ENCODE data around the gene CHMP6. TPM values are rescaled to one million over a fixed set of nuclear protein-coding genes. Genes with fewer than 3 reads are reported as not detected.
"Not testable (repeated sequence)": the region's sequence is repeated elsewhere in the genome, so short reads cannot be mapped to it uniquely, and the experiment has no call there.

The CHMP6 gene
- total RNA-seq, 1 donor from 2014 or later, result 14.9 TPM

DNA sequence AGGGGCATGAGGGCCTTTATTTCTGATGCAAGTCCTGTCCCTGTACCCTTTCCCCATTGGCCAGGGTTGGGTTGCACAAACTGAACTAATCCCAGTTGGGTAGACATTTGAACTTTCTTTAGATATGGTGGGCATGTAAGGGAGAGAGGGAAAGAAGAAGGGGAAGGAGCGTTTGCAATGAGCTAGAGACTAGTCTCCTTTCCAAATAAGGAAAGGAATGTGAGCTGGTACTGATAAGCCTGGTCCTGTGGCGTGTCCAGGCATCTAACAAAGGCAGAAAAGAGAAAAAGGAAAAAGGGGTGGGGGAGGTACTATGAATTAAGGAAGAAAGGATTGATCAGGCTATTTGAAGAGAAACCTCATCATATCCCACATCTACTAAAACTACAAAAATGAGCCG lies 20.3 kb downstream of the CHMP6 start:
- DNase-seq (ENCODE audit: low spot score), result no peak

DNA sequence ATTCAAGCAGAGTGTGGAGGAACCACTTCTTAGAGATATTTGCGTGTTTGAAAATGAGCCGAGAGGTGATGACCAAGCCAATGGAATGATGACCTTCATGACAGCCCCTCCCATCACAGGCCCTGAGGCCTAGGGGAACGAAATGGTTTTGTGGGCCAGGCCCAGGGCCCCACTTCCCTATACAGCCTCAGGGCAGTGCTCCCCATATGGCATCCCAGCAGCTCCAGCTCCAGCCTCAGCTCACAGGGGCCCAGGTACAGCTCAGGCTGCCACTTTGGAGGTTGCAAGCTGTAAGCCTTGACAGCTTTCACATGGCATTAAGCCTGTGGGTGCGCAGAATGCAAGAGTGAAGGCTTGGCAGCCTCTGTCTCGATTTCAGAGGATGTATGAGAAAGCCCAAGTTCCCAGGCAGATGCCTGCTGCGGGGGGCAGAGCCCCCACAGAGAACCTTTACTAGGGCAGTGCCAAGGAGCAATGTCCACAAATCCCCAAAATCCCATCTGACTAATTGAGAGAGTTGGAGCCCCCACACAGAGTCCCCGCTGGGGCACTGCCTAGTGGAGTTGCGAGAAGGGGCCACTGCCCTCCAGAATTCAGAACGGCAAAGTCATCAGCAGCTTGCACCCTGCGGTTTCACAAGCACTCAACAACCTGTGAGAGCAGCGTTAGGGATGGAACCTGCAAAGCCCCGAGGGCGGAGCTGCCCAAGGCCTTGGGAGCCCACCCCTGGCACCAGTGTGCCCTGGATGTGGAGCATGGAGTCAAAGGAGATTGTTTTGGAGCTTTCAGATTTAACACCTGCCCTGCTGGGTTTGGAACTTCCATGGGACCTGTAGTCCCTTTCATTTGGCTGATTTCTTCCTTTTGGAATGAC lies 21.2 kb downstream of the CHMP6 start:
- no peak for DNase-seq (ENCODE audit: low spot score)

DNA sequence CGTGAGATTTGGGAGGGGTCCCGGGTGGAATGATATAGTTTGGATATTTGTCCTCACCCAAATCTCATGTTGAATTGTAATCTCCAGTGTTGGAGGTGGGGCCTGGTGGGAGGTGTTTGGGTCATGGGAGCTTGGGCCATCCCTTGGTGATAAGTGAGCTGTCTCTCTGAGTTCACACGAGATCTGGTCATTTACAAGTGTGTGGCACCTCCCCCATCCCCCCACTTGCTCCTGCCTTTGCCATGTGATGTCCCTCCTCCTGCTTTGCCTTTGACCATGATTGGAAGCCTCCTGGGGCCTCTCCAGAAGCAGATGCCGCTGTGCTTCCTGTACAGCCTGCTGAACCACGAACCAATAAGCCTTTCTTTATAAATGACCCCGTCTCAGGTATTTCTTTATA lies 22.0 kb downstream of the CHMP6 start:
- no peak for DNase-seq (ENCODE audit: low spot score)

DNA sequence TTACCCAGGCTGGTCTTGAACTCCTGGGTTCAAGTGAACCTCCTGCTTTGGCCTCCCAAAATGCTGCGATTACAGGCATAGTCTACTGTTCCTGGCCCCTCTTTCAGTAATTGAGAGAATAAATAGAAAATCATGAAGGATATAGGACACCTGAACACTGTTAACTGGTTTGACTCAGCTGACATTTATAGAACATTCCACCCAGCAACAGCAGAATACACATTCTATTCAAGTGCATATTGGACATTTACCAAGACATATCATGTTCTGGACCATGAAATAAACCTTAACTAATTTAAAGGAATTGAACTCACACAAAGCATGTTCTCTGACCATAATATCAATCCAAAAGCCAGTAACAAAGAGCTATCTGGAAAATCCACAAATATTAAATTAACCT lies 23.5 kb downstream of the CHMP6 start:
- no peak for DNase-seq (ENCODE audit: low spot score)

DNA sequence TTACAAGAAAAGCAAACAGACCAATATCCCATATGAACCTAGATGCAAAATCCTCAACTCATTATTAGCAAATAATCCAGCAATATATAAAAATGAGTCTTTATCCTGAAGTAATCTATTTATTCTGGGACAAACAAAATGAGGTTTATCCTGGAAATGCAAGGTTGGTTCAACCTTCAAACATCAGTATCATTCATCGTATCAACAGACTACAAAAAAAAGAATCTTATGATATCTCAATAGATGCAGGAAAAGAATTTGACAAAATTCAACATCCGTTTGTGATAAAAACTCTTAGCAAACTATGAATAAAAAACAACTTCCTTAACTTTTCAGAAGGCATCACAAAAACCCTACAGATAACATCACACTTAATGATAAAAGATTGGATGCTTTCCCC lies 24.9 kb downstream of the CHMP6 start:
- DNase-seq (ENCODE audit: low spot score), result no peak

DNA sequence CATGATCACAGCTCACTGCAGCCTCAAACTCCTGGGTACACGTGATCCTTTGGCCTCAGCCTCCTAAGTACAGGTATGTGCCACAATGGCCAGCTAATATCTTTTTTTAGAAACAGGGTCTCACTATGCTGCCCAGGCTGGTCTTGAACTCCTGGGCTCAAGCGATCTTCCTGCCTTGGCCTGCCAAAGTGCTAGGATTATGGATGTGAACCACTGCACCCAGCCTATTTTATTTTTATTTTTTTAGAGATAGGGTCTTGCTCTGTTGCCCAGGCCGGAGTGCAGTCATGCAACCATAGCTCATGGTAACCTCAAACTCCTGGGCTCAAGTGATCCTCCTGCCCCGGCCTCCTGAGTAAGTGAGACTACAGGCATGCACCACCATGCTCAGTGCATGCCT lies 25.7 kb downstream of the CHMP6 start:
- not testable (repeated sequence) for DNase-seq (ENCODE audit: low spot score)

DNA sequence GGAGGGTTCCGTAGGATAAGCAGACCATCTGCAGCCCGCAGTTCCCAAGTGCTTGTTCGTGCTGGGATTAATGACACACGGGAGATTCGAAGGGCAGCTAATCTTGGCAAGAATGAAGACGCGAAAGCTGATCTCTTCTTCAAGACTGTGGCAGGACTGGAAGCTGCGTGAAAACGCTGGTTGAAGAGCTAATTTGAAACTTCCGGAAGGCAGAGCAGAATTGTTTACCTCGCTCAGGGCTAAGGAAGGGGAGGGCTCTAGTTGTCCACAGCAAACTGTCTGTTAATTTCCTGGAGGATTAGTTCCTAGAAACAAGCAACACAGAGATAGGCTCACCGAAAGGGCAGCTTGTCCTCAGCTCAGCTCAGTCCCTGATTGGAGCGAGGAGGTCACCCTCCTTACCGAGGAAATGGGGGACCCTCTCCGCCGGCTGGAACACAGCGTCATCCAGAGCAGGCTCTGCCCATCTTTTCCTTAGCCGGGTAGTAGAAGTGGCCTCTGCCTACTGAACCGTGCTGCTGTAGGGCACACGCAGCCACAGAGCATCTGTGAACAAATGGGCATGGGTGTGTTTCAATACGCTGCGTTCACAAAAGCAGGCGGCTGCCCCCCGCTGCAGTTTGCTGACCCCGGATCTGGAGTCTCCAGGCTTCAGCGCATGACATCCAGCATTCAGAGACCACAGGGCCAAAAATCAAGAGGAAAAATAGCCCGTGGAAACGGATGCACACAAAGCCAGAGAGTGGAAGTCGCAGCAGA lies 26.6 kb downstream of the CHMP6 start:
- peak; percentile 72 for DNase-seq (ENCODE audit: low spot score)

DNA sequence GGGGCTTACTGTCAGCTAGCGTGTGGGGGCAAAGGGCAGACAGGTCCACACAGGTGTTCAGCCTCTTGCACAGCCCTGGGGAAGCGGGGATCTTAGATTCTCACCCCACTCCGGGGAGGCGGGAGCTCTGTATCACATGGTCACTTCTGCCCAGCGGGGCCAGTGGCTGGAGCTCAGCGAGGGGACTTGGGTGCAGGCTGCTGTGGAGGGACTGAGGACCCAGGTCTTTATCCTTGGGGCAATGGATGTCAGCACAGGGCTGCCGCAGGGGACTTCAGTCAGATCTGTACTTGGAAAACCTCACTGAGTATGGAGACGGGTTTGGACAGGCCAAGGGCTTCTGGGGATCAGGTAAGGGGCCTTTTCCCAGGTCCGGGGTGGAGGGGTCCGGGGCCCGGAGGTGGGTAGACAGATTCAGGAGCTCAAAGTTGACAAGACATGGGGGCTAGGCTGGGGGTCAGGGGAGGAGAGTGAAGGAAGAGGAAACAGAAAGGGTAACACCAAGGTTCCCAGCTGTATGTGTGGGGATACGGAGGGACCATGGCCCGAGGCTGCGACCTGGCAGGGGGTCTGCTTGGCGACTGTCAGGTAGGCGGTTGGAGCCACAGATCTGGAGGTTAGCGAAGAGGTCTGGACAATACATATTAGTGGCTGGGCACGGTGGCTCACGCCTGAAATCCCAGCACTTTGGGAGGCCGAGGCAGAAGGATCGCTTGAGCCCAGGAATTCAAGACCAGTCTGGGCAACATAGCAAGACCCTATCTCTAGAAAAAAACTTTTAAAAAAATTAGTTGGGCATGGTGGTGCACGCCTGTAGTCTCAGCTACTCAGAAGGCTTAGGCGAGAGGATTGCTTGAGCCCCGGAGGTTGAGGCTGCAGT lies 28.2 kb downstream of the CHMP6 start:
- no peak for DNase-seq (ENCODE audit: low spot score)

DNA sequence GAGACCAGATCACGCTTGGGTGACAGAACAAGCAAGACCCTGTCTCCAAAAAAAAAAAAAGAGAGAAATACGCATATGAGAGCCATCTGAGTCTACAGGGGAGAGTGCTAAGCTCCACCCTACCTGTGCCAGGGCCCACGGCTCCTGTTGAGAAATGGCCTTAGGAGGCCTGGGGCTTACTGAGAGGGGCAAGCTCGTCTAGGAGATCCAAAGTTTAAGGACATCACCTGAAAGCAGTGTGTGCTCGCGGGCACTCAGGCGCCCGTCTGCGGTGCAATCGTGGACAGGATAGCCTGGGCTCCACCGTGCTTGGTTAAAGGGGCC lies 28.8 kb downstream of the CHMP6 start:
- DNase-seq (ENCODE audit: low spot score), result no peak

DNA sequence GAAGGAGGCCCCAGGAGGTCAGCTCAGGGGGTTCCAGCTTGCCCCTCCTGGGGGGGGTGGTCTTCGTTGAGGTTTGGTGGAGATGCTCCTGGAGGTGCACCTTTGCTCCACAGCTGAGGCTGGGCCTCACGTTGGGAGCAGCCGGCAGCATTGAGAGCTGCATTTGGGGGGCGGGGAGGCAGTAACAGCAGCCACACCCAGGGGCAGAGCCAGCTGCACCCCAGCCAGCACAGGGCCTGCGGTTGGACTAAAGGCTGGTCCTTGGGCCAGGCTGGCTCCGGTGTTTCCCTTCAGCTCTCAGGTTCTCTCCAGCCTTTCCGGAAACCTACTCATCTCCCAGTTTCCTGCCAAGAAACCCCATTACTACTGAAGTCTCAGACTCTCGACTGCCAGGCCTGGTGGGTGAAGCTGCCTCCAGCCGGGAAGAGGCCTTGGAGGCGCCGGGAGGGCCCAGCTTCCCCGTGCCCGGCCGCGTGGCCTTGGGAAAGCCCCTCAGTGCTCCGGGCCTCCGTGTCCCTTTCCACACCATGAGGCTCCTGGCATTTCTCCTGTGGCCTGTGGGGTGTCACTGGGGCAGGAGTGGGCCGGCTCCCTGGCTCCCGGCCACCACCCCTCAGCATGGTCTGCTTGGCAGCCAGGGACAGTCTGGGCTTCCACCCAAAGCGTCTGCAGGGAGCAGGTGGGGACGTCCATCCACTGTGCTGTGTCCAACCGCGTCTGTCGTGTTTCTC lies 29.3 kb downstream of the CHMP6 start:
- peak; percentile 40 for DNase-seq (ENCODE audit: low spot score)

DNA sequence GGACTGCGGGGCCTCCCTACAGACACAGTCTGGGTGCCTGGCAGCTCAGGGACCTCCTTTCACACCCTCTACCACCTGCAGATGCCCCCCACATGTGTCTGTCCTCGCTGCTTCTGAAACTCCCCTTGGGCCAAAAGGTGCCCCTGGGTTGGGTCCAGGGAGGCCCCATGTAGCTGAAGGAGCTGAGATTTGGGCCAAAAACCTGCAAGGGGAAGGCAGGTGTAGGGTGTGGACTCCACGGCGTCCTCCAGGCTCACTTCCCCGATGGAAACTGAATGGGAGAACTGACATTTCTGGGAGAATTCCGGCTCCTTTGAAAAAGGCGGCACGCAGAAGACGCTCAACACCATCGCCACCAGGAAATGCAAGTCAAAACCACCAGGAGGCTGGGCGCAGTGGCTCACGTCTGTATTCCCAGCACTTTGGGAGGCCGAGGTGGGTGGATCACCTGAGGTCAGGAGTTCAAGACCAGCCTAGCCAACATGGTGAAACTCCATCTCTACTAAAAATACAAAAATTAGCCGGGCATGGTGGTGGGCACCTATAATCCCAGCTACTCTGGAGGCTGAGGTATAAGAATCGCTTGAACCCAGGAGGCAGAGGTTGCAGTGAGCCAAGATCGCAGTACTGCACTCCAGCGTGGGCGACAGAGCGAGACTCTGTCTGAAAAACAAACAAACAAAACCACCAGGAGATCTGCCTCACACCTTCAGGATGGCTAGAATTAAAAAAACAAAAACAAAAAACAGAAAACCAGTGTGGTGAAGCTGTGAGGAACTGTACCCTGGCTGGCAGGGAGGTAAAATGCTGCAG lies 30.1 kb downstream of the CHMP6 start:
- no peak for DNase-seq (ENCODE audit: low spot score)

DNA sequence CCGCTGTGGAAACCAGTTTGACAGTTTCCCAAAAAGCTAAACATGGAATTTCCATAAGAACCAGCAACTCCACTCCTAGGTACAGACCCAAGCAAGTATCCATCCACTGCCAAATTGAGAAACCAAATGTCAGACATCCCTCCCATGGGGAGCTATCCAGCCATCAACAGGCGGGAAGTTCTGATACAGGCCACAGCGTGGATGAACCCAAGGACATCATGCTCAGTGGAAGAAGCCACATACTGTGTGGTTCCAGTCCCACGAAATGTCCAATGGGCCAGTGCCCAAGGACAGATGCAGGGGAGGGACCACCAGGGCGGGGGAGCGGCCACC lies 30.7 kb downstream of the CHMP6 start:
- no peak for DNase-seq (ENCODE audit: low spot score)

DNA sequence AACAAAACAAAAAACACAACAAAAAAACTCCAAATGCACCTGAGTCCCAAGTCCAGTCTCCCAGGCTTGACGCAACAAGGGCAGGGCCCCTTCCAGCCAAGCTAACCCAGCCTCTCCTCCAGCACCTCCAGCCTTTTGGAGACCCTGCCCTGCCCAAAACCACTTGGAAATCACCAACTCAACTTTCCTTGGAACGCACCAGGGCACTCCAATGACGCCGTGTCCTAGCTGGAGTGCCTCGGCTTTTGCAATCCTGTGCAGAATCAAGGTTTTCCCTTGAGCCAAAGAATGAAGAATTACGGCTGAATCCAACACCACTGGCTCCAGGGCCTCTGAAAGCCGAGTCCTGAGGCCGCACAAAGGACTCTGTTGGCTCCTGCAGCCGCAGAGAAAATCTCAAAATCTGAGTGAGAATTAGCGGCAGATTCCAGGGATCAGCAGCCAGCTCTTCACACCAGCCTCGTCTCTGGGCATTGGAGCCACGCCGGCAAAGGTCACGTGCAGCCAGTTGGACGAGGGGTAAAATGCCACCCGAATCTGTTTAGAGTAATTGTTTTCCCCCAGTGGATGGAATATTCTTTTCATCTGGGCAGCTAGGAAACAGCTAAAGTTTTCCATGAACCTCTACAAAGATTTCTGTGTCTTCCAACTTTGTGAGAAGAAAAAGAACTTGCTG lies 33.6 kb downstream of the CHMP6 start:
- DNase-seq (ENCODE audit: low spot score), result peak; percentile 77

DNA sequence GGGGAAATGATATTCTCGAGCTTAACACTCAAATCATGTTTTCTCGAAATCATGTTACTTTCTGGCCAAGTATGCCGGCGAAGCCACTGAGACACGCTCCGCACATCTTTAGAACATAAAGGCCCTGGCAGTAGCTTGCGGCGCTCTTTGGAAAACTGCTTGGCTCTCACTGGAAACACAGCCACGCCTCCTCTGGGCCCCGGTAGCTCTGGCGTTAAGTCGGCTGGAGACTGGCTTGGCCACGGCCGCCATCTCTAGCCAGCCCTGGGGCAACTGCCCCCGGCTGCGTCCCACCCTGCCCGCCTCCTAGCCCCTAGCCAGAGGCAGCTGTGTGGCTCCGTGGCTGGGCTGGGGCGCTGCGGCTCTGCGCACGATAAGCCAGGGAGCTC lies 34.1 kb downstream of the CHMP6 start:
- no peak for DNase-seq (ENCODE audit: low spot score)

DNA sequence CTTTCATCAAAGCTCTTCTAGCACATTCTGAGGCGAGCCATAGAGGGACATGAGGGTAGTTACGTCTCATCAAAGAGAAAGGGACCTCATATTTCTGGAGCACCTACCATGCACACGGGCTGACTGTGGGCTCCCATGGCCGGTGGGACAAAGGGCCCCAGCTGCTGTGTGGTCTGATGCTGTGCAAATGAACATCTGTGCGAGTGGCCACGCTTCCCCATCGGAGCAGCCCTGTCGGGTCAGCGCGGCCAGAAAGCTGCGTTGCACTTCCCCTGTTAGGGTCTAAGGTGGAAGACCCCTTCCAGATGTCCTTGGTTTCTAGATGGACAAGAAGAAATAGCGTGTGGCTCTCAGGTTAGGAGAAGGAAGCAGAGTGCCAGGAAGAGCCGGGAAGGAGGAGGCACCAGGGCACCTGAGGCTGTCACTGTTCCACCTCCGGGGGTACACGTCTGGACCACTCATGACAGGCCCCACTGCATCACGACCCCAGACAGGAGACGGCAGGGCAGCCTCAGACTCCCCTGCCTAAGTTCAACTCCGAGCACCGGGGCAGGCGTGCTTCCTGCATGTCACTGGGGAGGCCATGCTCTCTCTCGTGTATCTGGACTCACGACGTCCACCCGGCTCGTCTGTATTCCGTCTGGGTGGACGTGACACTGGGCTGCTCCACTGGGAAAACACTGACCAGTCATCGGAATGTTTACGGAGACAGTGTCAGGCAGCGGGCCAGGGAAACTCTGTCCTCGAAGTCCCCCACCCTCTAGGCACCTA lies 34.8 kb downstream of the CHMP6 start:
- DNase-seq (ENCODE audit: low spot score), result no peak

DNA sequence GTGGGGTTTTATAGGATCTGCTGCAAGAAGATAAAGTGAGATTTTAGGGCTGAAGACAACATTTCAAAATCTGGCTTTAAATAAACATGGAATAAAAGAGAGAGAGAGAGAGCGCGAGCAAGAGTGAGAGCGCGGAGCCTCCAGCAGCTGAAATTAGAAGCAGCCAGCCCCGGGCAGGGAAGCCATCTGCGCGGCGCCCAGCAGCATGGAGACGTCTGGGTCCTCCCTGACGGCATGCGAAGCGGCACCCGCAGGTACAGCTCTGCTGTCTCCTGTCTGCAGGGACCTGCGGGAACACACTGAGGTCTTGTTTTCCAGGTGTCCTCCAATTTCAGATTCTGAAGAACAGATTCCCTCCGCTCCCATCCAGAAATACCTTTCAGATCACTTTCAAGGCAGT lies 35.4 kb downstream of the CHMP6 start:
- DNase-seq (ENCODE audit: low spot score), result peak; percentile 67

DNA sequence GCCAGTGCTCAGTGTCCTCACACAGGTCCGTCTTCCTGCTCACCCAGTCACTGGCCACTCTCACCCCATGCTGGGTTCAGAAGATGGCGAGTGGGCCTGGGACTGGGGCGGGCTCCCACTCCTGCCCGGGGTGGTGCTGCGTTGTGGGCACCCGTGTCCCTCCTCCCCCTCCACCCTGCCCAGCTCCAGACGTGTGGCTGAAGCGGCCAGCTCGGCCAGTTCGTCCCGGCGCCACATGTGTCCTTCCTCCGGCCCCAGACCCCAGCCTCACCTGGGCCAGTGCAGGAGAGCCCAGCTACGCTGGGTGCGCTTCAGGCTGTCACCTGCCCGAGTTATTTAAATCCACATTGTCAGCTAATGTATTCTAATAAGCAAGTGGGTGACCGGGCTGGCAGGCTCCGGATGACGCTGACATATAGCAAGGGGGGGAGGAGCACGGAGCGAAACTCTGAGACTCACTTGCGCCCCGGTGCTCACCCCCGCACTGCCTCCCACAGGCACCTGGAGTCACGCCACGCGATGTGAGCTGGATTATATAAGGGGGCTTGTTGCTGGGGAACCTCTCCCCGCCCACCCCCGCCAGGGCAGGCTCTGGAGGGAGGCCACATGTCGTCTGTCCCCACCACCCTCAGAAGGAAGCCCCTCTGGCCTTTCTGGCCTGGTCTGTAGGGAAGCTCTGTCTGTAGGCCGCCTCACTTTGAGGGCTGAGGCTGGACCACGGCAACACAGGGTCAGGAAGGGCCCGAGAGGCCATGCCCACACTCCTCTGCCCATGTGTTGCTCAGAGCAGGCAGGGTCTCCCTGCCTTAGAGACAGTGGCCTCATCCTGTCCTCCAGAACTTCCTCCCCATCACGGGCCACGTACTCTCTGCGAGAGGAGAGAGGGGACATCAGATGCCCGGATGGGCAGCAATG lies 36.2 kb downstream of the CHMP6 start:
- DNase-seq (ENCODE audit: low spot score), result no peak

DNA sequence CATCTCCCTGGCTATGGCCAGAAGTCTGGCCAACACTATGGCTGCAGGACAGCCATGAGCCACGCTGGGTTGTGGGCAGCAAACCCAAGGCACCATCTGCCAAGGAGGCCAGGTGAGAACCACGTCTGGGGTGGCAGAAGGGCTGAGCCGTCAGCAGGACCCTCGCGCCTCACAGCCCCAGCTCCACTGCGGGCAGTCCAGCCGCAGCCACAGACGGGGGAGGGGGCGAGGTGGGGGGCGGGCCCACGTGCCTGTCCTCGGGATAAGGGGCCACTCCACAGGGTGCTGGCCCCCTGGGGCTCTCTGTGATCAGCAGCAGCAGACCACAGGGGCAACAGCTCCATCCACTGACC lies 36.8 kb downstream of the CHMP6 start:
- DNase-seq (ENCODE audit: low spot score), result no peak

Data from umbilical cord (tissue), 2 donors.